ENCODE results near the gene PHLDA1. TPM values are rescaled to one million over a fixed set of nuclear protein-coding genes. Genes with fewer than 3 reads are reported as not detected.

PHLDA1 gene
- total and polyA plus RNA-seq, 2 of the 13 experiments (the other 11 are each of a cell fraction or from before 2014, with no cell fraction given), result 33.8 to 41.0 TPM

- TF ChIP-seq SETDB1 (CRISPR knock-in tag; IDR thresholded peaks at IDR 0.05; ENCODE audit: borderline replicate concordance) (no peak), ZNF207 (IDR thresholded peaks at IDR 0.05; ENCODE audit: borderline replicate concordance) (no peak), ZNF205 (CRISPR knock-in tag; IDR thresholded peaks at IDR 0.05) (peak; percentile 79; the same call in 1 of the 2 replicates), REPIN1 (CRISPR knock-in tag; IDR thresholded peaks at IDR 0.05; ENCODE audit: borderline replicate concordance, low read depth) (0 out of 2 replicates have a peak, but pooled peaks have one; percentile 43), PHF5A (CRISPR knock-in tag; IDR thresholded peaks at IDR 0.05; ENCODE audit: low read depth, unreplicated experiment) (peak; percentile 75), ZXDC (CRISPR knock-in tag; IDR thresholded peaks at IDR 0.05) (no peak), RXRA (CRISPR knock-in tag; IDR thresholded peaks at IDR 0.05) (peak; percentile 93), PTBP1 (IDR thresholded peaks at IDR 0.05; ENCODE audit: low read depth, low read length, poor library complexity, severe bottlenecking) (no peak), KLF13 (CRISPR knock-in tag; IDR thresholded peaks at IDR 0.05) (no peak), KDM1A (CRISPR knock-in tag; IDR thresholded peaks at IDR 0.05) (peak; percentile 84), ZNF496 (CRISPR knock-in tag; IDR thresholded peaks at IDR 0.05; ENCODE audit: insufficient replicate concordance) (no peak), SMYD3 (CRISPR knock-in tag; IDR thresholded peaks at IDR 0.05) (no peak), ATRX (CRISPR knock-in tag; IDR thresholded peaks at IDR 0.05; ENCODE audit: borderline replicate concordance) (no peak), PAX8 (CRISPR knock-in tag; IDR thresholded peaks at IDR 0.05; ENCODE audit: borderline replicate concordance) (no peak), HOXD1 (CRISPR knock-in tag; IDR thresholded peaks at IDR 0.05) (peak; percentile 46; the same call in 1 of the 2 replicates), CENPBD1 (CRISPR knock-in tag; IDR thresholded peaks at IDR 0.05; ENCODE audit: borderline replicate concordance, low read depth) (no peak), TOPORS (CRISPR knock-in tag; IDR thresholded peaks at IDR 0.05) (peak; percentile 59; the same call in 1 of the 2 replicates), MXD1 (CRISPR knock-in tag; IDR thresholded peaks at IDR 0.05) (no peak), SYNCRIP (IDR thresholded peaks at IDR 0.05; ENCODE audit: insufficient read depth, low read depth, low read length) (no peak), STAG1 (CRISPR knock-in tag; IDR thresholded peaks at IDR 0.05) (peak; percentile 43), ZNF20 (CRISPR knock-in tag; IDR thresholded peaks at IDR 0.05) (no peak), POGZ (CRISPR knock-in tag; IDR thresholded peaks at IDR 0.05) (peak; percentile 91)
- TF ChIP-seq, protein P1, sequence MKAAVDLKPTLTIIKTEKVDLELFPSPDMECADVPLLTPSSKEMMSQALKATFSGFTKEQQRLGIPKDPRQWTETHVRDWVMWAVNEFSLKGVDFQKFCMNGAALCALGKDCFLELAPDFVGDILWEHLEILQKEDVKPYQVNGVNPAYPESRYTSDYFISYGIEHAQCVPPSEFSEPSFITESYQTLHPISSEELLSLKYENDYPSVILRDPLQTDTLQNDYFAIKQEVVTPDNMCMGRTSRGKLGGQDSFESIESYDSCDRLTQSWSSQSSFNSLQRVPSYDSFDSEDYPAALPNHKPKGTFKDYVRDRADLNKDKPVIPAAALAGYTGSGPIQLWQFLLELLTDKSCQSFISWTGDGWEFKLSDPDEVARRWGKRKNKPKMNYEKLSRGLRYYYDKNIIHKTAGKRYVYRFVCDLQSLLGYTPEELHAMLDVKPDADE (CRISPR knock-in tag; IDR thresholded peaks at IDR 0.05), result no peak
- TF ChIP-seq, protein P2, sequence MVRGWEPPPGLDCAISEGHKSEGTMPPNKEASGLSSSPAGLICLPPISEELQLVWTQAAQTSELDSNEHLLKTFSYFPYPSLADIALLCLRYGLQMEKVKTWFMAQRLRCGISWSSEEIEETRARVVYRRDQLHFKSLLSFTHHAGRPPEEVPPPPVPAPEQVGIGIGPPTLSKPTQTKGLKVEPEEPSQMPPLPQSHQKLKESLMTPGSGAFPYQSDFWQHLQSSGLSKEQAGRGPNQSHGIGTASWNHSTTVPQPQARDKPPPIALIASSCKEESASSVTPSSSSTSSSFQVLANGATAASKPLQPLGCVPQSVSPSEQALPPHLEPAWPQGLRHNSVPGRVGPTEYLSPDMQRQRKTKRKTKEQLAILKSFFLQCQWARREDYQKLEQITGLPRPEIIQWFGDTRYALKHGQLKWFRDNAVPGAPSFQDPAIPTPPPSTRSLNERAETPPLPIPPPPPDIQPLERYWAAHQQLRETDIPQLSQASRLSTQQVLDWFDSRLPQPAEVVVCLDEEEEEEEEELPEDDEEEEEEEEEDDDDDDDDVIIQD (CRISPR knock-in tag; IDR thresholded peaks at IDR 0.05; ENCODE audit: low read depth), result peak; percentile 87
Measured at GRCh38 chr12:75977952-75978671, 53.5 kb downstream of the PHLDA1 start (continued).
